Upper lobe of left lung (tissue), 6 donors: ENCODE data around the gene PRKD1. TPM values are rescaled to one million over a fixed set of nuclear protein-coding genes. Genes with fewer than 3 reads are reported as not detected.
"Not testable (repeated sequence)": the region's sequence is repeated elsewhere in the genome, so short reads cannot be mapped to it uniquely, and the experiment has no call there.

Experiments
- ATAC-seq, 2 donors: fragments of 200-7000 bp; cut with Tn5 transposase; one replicate each; pipeline ENCODE4 v1.9.1; 2022; ENCODE audit warnings: mild to moderate bottlenecking in 2 of 2, moderate library complexity in 2 of 2; ENCODE audit not compliant: low FRiP score in 2 of 2
- DNase-seq, 2 donors: peaks; one replicate each; pipeline ENCODE4 v3.0.0-alpha.2; 2019 to 2020
- H3K27ac ChIP-seq, 4 donors: fragments of 200-600 bp; sonication (generic); one replicate each; pipeline ENCODE4 v1.5.1; 2016 to 2019
- H3K27me3 ChIP-seq, 4 donors: fragments of 200-600 bp; sonication (generic); one replicate each; pipeline ENCODE4 v1.5.1; 2017 to 2019
- H3K36me3 ChIP-seq, 4 donors: fragments of 200-600 bp; sonication (generic); one replicate each; pipeline ENCODE4 v1.5.1; 2016 to 2019
- H3K4me1 ChIP-seq, 4 donors: fragments of 200-600 bp; sonication (generic); one replicate each; pipeline ENCODE4 v1.5.1; 2018 to 2019
- H3K4me3 ChIP-seq, 4 donors: fragments of 200-600 bp; sonication (generic); one replicate each; pipeline ENCODE4 v1.5.1; 2017 to 2019; ENCODE audit warnings: mild to moderate bottlenecking in 2 of 4, moderate library complexity in 1 of 4
- H3K9me3 ChIP-seq, 4 donors: fragments of 200-600 bp; sonication (generic); one replicate each; pipeline ENCODE4 v1.5.1; 2018 to 2019
- CTCF ChIP-seq, 6 experiments: fragments of 450-650 bp in 4 of 6; fragments of 200-600 bp in 2 of 6; sonication (generic) in 2 of 6; IDR thresholded peaks; one replicate each; pipeline ENCODE4 v1.5.1; 2016 to 2019; ENCODE audit warnings: antibody characterized with exemption in 6 of 6
- EP300 ChIP-seq, 4 donors: sonication (generic); formaldehyde crosslinking; IDR thresholded peaks; one replicate each; pipeline ENCODE4 v1.5.1; 2017; ENCODE audit warnings: antibody characterized with exemption in 4 of 4, control low read depth in 2 of 4
- POLR2A ChIP-seq, 4 donors: fragments of 450-650 bp; IDR thresholded peaks; one replicate each; pipeline ENCODE4 v1.5.1; 2016 to 2017; ENCODE audit warnings: antibody characterized with exemption in 4 of 4, mild to moderate bottlenecking in 2 of 4
- POLR2AphosphoS5 ChIP-seq, 2 donors: sonication (generic); formaldehyde crosslinking; IDR thresholded peaks; one replicate each; pipeline ENCODE4 v1.5.1; 2017; ENCODE audit warnings: antibody characterized with exemption in 2 of 2
- WGBS, 2 donors: methylation state at CpG; one replicate each; pipeline ENCODE4 v1.1.5; 2017 to 2018; 5-methylcytosine and 5-hydroxymethylcytosine counted together
- total RNA-seq, 6 donors: library from RNA; depleted of rRNA in 4 of 6; stranded (reverse); fragments of >200 nt in 4 of 6; gene quantifications; one replicate each; pipeline versions ENCODE4 v1.1.0 to v1.2.1, GENCODE V29; 2016 to 2021
- donor health status: DM: no; HTN: no; CAD: no; lungs with moderate emphysema.
- donor health status: DM: no; HTN: yes; CAD: no; lungs with severe emphysema.

Gene PRKD1
- total RNA-seq, 6 donors from 2014 or later: 12.2 to 32.5 (median 15.2) TPM

- Histone ChIP-seq H3K27me3 (no peaks in the 10 kb centered on the region), H3K4me3 (no peak overlapping the region), H3K4me1 (no peaks in the 10 kb centered on the region), H3K36me3 (no peaks in the 10 kb centered on the region), H3K9me3 (no peaks in the 10 kb centered on the region), H3K27ac (no peak overlapping the region)
- DNase-seq (no peak), ATAC-seq (no peak)
- TF ChIP-seq CTCF (IDR thresholded peaks at IDR 0.05) (no peak), POLR2A (IDR thresholded peaks at IDR 0.05) (no peak), POLR2AphosphoS5 (IDR thresholded peaks at IDR 0.05) (no peak), EP300 (IDR thresholded peaks at IDR 0.05) (no peak)
Observed at GRCh38 chr14:29847056-29847380, 80.6 kb downstream of the PRKD1 start.

GRCh38 chr14:29846339-29847055 is 81.2 kb downstream of the PRKD1 start:
- no peak overlapping the region for H3K4me3 ChIP-seq
- 58 to 61% methylated on average over 2 of the region's 2 CpGs for WGBS, 2 donors
- no peak for DNase-seq
- H3K9me3 ChIP-seq: peaks cover 0 to under 1% (median 0%) of the 10 kb centered on the region in 4 donors
- TF ChIP-seq EP300 (IDR thresholded peaks at IDR 0.05): no peak
- no peak for TF ChIP-seq POLR2AphosphoS5 (IDR thresholded peaks at IDR 0.05)
- no peak for TF ChIP-seq POLR2A (IDR thresholded peaks at IDR 0.05)
- no peak for TF ChIP-seq CTCF (IDR thresholded peaks at IDR 0.05)
- no peak for ATAC-seq
- no peak overlapping the region for H3K27ac ChIP-seq
- no peaks in the 10 kb centered on the region for H3K4me1 ChIP-seq
- H3K36me3 ChIP-seq: no peaks in the 10 kb centered on the region
- H3K27me3 ChIP-seq: no peaks in the 10 kb centered on the region

GRCh38 chr14:29843981-29844380 is 83.7 kb downstream of the PRKD1 start:
- H3K4me3 ChIP-seq: no peak overlapping the region
- no peak overlapping the region for H3K27ac ChIP-seq
- ATAC-seq (no peak), DNase-seq (no peak)
- WGBS, 2 donors: 78 to 80% methylated on average over 1 of the region's 1 CpG
- no peaks in the 10 kb centered on the region for H3K4me1 ChIP-seq
- H3K36me3 ChIP-seq: no peaks in the 10 kb centered on the region
- H3K9me3 ChIP-seq: peaks cover 17 to 25% (median 22%) of the 10 kb centered on the region in 4 donors
- no peak for TF ChIP-seq EP300 (IDR thresholded peaks at IDR 0.05)
- no peak for TF ChIP-seq POLR2A (IDR thresholded peaks at IDR 0.05)
- no peak for TF ChIP-seq CTCF (IDR thresholded peaks at IDR 0.05)
- no peak for TF ChIP-seq POLR2AphosphoS5 (IDR thresholded peaks at IDR 0.05)
- no peaks in the 10 kb centered on the region for H3K27me3 ChIP-seq

GRCh38 chr14:29842228-29842627 is 85.4 kb downstream of the PRKD1 start:
- whole genome bisulfite sequencing, 2 donors: 85 to 88% methylated on average over 1 of the region's 1 CpG
- Histone ChIP-seq H3K27me3 (no peaks in the 10 kb centered on the region), H3K9me3 (peaks cover 17 to 31% (median 22%) of the 10 kb centered on the region in 4 donors), H3K4me1 (no peaks in the 10 kb centered on the region), H3K4me3 (no peak overlapping the region), H3K36me3 (no peaks in the 10 kb centered on the region), H3K27ac (no peak overlapping the region)
- TF ChIP-seq EP300 (IDR thresholded peaks at IDR 0.05): no peak
- no peak for TF ChIP-seq POLR2A (IDR thresholded peaks at IDR 0.05)
- no peak for TF ChIP-seq POLR2AphosphoS5 (IDR thresholded peaks at IDR 0.05)
- TF ChIP-seq CTCF (IDR thresholded peaks at IDR 0.05): no peak
- ATAC-seq: no peak
- no peak for DNase-seq

- not testable (repeated sequence) for H3K27me3 ChIP-seq, DNase-seq, H3K4me3 ChIP-seq, H3K27ac ChIP-seq, H3K36me3 ChIP-seq, H3K4me1 ChIP-seq, ATAC-seq
- WGBS, 2 donors: 82 to 91% methylated on average over 6 of the region's 6 CpGs
- peaks cover 17 to 31% (median 22%) of the 10 kb centered on the region in 4 donors for H3K9me3 ChIP-seq
Observed at GRCh38 chr14:29840369-29840892, 87.2 kb downstream of the PRKD1 start.

GRCh38 chr14:29839691-29840090 is 88.0 kb downstream of the PRKD1 start:
- not testable (repeated sequence) for DNase-seq, H3K27me3 ChIP-seq, ATAC-seq, H3K36me3 ChIP-seq, H3K27ac ChIP-seq, H3K4me1 ChIP-seq, H3K4me3 ChIP-seq
- H3K9me3 ChIP-seq: peaks cover 17 to 31% (median 22%) of the 10 kb centered on the region in 4 donors
- 88% methylated on average over 1 of the region's 1 CpG for WGBS, 2 donors
